K562 treated with DMSO at 1 percent for 48 hours (cell line): ENCODE results near the gene SUSD3. TPM values are rescaled to one million over a fixed set of nuclear protein-coding genes. Genes with fewer than 3 reads are reported as not detected.

Experiments
- total RNA-seq: library from RNA; unstranded; fragments of 300-600 nt; gene quantifications from 2 replicates; pipeline ENCODE4 v1.2.3, GENCODE V29; 2022; ENCODE audit warnings: low replicate concordance; ENCODE audit errors: extremely low read depth

Gene SUSD3
- not detected in 2 replicates for total RNA-seq

GRCh38 chr9:93058355-93059010 is at the start of gene SUSD3:
Gene SUSD3, plus strand, starts transcription at chr9:93058701. Its CDS starts 42 bp downstream, at chr9:93058743.

GRCh38 chr9:93096131-93096802 is 37.8 kb downstream of the SUSD3 start, which contains the start of gene CARD19:
Gene CARD19, plus strand, starts transcription at chr9:93096217. Its CDS starts 129 bp downstream, at chr9:93096346.

GRCh38 chr9:93134015-93134739 is 75.7 kb downstream of the SUSD3 start, which contains the start of gene NINJ1:
Gene NINJ1, minus strand, starts transcription at chr9:93134251. Its CDS starts 34 bp downstream, at chr9:93134217.

Other genes with a start within 250 kb of the SUSD3 start
- gene ZNF484, start 180.7 kb upstream of the SUSD3 start, total RNA-seq, result not detected in 2 replicates
- not detected in 2 replicates for gene FGD3, start 111.2 kb upstream of the SUSD3 start, total RNA-seq
- gene CARD19, start 37.5 kb downstream of the SUSD3 start, total RNA-seq, result not detected in 2 replicates
- gene NINJ1, start 75.5 kb downstream of the SUSD3 start, total RNA-seq, result not detected in 2 replicates
- not detected in 2 replicates for gene WNK2, start 125.4 kb downstream of the SUSD3 start, total RNA-seq